Measurements from ENCODE around the gene ADGRG6.

- no peak for TF ChIP-seq POLR2A (IDR thresholded peaks at IDR 0.05)
- TF ChIP-seq, protein P1, sequence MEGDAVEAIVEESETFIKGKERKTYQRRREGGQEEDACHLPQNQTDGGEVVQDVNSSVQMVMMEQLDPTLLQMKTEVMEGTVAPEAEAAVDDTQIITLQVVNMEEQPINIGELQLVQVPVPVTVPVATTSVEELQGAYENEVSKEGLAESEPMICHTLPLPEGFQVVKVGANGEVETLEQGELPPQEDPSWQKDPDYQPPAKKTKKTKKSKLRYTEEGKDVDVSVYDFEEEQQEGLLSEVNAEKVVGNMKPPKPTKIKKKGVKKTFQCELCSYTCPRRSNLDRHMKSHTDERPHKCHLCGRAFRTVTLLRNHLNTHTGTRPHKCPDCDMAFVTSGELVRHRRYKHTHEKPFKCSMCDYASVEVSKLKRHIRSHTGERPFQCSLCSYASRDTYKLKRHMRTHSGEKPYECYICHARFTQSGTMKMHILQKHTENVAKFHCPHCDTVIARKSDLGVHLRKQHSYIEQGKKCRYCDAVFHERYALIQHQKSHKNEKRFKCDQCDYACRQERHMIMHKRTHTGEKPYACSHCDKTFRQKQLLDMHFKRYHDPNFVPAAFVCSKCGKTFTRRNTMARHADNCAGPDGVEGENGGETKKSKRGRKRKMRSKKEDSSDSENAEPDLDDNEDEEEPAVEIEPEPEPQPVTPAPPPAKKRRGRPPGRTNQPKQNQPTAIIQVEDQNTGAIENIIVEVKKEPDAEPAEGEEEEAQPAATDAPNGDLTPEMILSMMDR (IDR thresholded peaks at IDR 0.05), result no peak
These were observed 157.5 kb downstream of the ADGRG6 start for GRCh38 chr6:142459271-142459670.

All from ovary (tissue), 3 donors.